Body of pancreas (tissue), 4 donors: ENCODE results near the gene ICA1L. TPM values are rescaled to one million over a fixed set of nuclear protein-coding genes. Genes with fewer than 3 reads are reported as not detected.
A peak's percentile ranks its signal among the peaks of the same experiment; 100 is the strongest.

ENCODE experiments used
- ATAC-seq: fragments of 150-250 bp; one replicate; pipeline ENCODE4 v1.9.1; 2016
- DNase-seq, 4 donors: peaks; one replicate each; pipeline ENCODE4 v3.0.0-alpha.2; 2019
- H3K27ac ChIP-seq, 4 donors: fragments of 200-600 bp; sonication (generic); 1 replicate in 3 of 4; 2 replicates in 1 of 4; pipeline versions ENCODE4 v1.5.1 to v1.6.1; 2016 to 2019; ENCODE audit warnings: mild to moderate bottlenecking in 1 of 4, mixed read lengths in 1 of 4, moderate library complexity in 1 of 4
- H3K27me3 ChIP-seq, 2 donors: fragments of 200-600 bp; sonication (generic); one replicate each; pipeline ENCODE4 v1.6.0; 2016; ENCODE audit warnings: mild to moderate bottlenecking in 1 of 2
- H3K36me3 ChIP-seq, 2 donors: fragments of 200-600 bp; sonication (generic); replicated peaks in 1 of 2; 2 replicates each; pipeline ENCODE4 v1.5.1; 2016; ENCODE audit warnings: low read depth in 2 of 2; ENCODE audit not compliant: insufficient read depth in 1 of 2
- H3K4me1 ChIP-seq: fragments of 200-600 bp; sonication (generic); one replicate; pipeline ENCODE4 v1.6.0; 2016
- H3K4me3 ChIP-seq, 2 donors: fragments of 200-600 bp; sonication (generic); 1 replicate in 1 of 2; 2 replicates in 1 of 2; pipeline ENCODE4 v1.5.1; 2016 to 2019
- H3K9me3 ChIP-seq, 3 donors: fragments of 200-600 bp; sonication (generic); 1 replicate in 2 of 3; 2 replicates in 1 of 3; pipeline ENCODE4 v1.5.1; 2016
- CTCF ChIP-seq, 7 experiments: fragments of 450-650 bp in 4 of 7; fragments of 200-600 bp in 3 of 7; sonication (generic) in 3 of 7; IDR thresholded peaks; one replicate each; pipeline ENCODE4 v1.5.1; 2016 to 2019; ENCODE audit warnings: antibody characterized with exemption in 7 of 7
- POLR2A ChIP-seq, 3 donors: fragments of 450-650 bp; IDR thresholded peaks; one replicate each; pipeline ENCODE4 v1.6.1; 2016; ENCODE audit warnings: antibody characterized with exemption in 3 of 3, mild to moderate bottlenecking in 2 of 3
- WGBS, 2 donors: methylation state at CpG; one replicate each; pipeline ENCODE4 v1.1.5; 2017; 5-methylcytosine and 5-hydroxymethylcytosine counted together
- intact Hi-C: fragments of 100-400 bp; cut with DNase I; formaldehyde crosslinking; loops from one replicate; pipeline ENCODE4 v1.15.1; 2023
- total RNA-seq, 2 donors: library from RNA; depleted of rRNA; stranded (reverse); fragments of >200 nt; gene quantifications; one replicate each; pipeline ENCODE4 v1.1.0, GENCODE V29; 2016

Gene ICA1L
- total RNA-seq, 2 donors from 2014 or later = 6.7 to 34.6 TPM

DNA sequence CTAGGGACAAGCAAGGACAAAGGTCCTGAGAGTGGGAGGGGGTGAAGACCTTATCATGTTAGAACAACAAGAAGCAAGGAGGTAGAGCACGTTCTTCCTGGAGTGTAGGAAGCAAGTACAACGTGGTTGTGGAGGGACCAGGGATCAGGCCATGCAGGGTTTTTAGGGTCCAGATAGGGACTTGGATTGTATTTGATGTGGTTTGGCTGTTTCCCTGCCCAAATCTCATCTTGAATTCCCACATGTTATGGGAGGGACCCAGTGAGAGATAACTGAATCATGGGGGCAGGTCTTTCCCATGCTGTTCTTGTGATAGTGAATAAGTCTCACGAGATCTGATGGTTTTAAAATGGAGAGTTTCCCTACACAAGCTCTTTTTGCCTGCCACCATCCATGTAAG is 53.2 kb downstream of the ICA1L start:
- Histone ChIP-seq H3K36me3 (no peaks in the 10 kb centered on the region), H3K4me3 (no peak overlapping the region), H3K27me3 (no peaks in the 10 kb centered on the region), H3K9me3 (no peaks in the 10 kb centered on the region), H3K4me1 (no peaks in the 10 kb centered on the region), H3K27ac (no peak overlapping the region)
- intact Hi-C loops = no loop called here
- no peak for TF ChIP-seq CTCF (IDR thresholded peaks at IDR 0.05)
- TF ChIP-seq POLR2A (IDR thresholded peaks at IDR 0.05) = no peak
- WGBS, 2 donors = 62 to 70% methylated on average over 3 of the region's 3 CpGs
- DNase-seq = no peak
- no peak for ATAC-seq

DNA sequence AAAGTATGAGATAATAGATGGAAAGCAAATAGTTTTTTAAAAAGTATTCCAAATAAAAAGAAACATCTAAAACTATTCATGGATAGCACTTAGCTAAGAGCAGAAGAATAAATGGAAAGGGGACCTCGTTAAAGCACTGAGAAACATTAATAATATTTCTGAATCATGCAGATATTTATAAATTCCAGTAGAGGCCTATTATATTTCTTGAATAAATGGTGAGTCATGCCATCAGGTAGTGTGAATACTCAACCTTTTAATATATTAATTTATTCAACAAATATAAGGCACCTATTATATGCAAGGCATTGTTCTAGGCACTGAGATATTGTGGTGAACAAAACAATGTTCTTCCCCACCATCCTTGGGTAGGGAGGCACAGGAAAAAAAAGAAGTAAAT is 53.8 kb downstream of the ICA1L start:
- no peaks in the 10 kb centered on the region for H3K36me3 ChIP-seq
- H3K27ac ChIP-seq = no peak overlapping the region
- no peaks in the 10 kb centered on the region for H3K27me3 ChIP-seq
- no peaks in the 10 kb centered on the region for H3K9me3 ChIP-seq
- H3K4me1 ChIP-seq = no peaks in the 10 kb centered on the region
- no peak for DNase-seq
- intact Hi-C loops = no loop called here
- no peak for ATAC-seq
- WGBS, 2 donors = 77 to 83% methylated on average over 1 of the region's 1 CpG
- no peak overlapping the region for H3K4me3 ChIP-seq
- TF ChIP-seq POLR2A (IDR thresholded peaks at IDR 0.05) (no peak), CTCF (IDR thresholded peaks at IDR 0.05) (no peak)

- H3K4me3 ChIP-seq = no peak overlapping the region
- H3K27me3 ChIP-seq = no peaks in the 10 kb centered on the region
- H3K27ac ChIP-seq = peak overlapping the region in 1 of 4 donors; percentile 1
- H3K4me1 ChIP-seq = no peaks in the 10 kb centered on the region
- ATAC-seq = peak; percentile 38
- 52 to 55% methylated on average over 4 of the region's 4 CpGs for WGBS, 2 donors
- intact Hi-C loops = no loop called here
- TF ChIP-seq POLR2A (IDR thresholded peaks at IDR 0.05) (no peak), CTCF (IDR thresholded peaks at IDR 0.05) (no peak)
- peak in 1 of 4 donors; percentile 13 for DNase-seq
- no peaks in the 10 kb centered on the region for H3K9me3 ChIP-seq
- no peaks in the 10 kb centered on the region for H3K36me3 ChIP-seq
These were observed 55.8 kb downstream of the ICA1L start for GRCh38 chr2:202815548-202816360.

DNA sequence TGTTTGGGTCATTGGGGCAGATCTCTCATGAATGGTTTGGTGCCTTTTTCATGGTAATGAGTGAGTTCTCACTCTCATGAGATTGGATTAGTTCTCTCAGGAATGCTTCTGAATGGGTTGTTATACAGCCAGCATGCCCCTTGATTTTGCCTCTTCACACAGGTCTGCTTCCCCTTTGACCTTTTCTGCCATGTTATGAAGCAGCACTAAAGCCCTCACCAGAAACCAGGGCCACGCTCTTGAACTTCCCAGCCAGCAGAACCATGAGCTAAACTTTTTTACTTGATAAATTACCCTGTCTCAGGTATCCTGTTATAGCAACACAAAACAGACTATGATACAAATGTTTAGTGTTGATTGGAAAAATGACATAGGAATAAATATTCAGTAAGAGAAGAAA is 57.3 kb downstream of the ICA1L start:
- ATAC-seq = no peak
- no peaks in the 10 kb centered on the region for H3K9me3 ChIP-seq
- H3K36me3 ChIP-seq = no peaks in the 10 kb centered on the region
- H3K4me3 ChIP-seq = no peak overlapping the region
- no peak for DNase-seq
- no peaks in the 10 kb centered on the region for H3K4me1 ChIP-seq
- no peaks in the 10 kb centered on the region for H3K27me3 ChIP-seq
- no peak for TF ChIP-seq POLR2A (IDR thresholded peaks at IDR 0.05)
- no peak for TF ChIP-seq CTCF (IDR thresholded peaks at IDR 0.05)
- intact Hi-C loops = no loop called here
- whole genome bisulfite sequencing, 2 donors = 100% methylated on average over 1 of the region's 1 CpG
- no peak overlapping the region for H3K27ac ChIP-seq

DNA sequence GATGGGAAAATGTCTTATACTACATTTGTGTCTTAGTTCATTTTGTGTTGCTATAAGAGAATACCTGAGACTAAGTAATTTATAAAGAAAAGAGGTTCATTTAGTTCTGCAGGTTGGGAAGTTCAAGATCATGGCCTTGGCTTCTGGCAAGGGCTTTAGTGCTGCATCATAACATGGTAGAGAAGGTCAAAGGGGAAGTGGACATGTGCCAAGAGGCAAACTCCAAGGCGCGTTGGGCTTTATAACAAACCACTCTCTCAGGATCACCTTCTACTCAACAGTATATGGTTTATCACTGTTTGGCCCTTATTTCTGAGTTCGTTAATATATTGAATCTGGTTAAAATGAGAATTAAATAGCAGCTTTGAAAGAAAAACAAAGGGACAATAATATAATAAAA is 58.2 kb downstream of the ICA1L start:
- no peaks in the 10 kb centered on the region for H3K36me3 ChIP-seq
- ATAC-seq (no peak), DNase-seq (no peak)
- no peak for TF ChIP-seq CTCF (IDR thresholded peaks at IDR 0.05)
- no peak for TF ChIP-seq POLR2A (IDR thresholded peaks at IDR 0.05)
- H3K27me3 ChIP-seq = no peaks in the 10 kb centered on the region
- H3K9me3 ChIP-seq = no peaks in the 10 kb centered on the region
- H3K4me3 ChIP-seq = no peak overlapping the region
- intact Hi-C loops = no loop called here
- no peaks in the 10 kb centered on the region for H3K4me1 ChIP-seq
- no peak overlapping the region for H3K27ac ChIP-seq
- WGBS, 2 donors = 93 to 95% methylated on average over 3 of the region's 3 CpGs
